Hematopoietic multipotent progenitor cell treated with erythropoietin and hydrocortisone succinate and interleukin-3 and kit ligand, for 17 days (in vitro differentiated cells): ENCODE data around the gene SLC35F1.

Experiments used
- DNase-seq: peaks from one replicate; pipeline ENCODE4 v3.0.0-alpha.2; 2015; ENCODE audit warnings: low spot score

The SLC35F1 gene

GRCh38 chr6:118200160-118200559, 293.1 kb downstream of the SLC35F1 start:
- DNase-seq = no peak

DNA sequence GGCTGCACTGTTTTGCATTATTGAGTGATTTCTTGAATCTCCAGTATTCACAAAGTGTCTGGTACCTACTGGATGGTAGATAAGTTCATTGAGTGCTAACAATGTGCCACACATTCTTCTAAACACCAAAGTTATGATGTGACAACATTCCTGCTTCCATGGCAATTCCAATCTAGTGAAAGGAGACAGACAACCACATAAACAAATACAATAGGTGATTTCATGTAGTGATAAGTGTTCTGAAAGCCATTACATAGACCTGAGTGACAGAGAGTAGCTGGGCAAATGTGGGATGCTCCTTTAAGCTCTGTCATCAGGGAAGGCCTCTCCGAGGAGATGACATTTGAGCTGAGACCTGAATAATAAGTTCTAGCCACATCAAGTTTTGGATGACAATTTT, 295.5 kb downstream of the SLC35F1 start:
- no peak for DNase-seq

DNA sequence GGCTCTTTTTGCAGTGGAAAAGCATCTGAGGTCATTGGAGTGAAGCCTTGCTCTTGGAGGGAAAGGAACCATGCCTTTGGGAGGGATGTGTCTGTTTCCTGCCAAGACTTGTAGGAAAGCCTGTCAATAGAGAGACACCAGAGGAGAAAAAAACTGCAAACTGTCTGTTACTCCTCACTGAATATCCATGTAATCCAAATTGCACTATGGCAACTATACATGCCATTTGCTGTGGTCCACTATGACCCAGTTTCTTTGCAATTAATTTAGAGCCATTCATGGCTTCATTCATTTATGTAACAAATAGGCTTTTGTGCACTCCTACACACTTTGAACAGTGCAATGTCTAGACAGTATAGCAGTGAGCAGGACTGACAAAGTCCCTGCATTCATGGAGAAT, 296.5 kb downstream of the SLC35F1 start:
- DNase-seq = no peak

DNA sequence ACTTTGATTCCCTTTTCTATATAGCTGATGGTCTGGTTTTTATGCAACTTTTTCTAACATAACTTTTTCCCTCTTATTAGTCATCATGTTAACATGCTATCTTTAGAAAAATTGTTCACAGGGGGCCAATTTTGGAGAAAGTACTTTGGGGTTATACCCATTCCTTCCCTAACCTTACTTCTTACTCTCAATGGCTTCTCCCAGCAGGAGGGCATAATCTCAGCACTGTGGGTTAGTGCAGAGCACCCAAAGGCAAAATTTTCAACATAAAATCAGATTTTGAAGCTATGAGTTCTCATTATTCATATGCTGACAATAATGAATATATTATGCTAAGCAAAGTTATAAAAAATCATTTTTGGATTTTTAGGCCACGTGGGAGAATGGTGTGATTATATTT, 299.2 kb downstream of the SLC35F1 start:
- DNase-seq = no peak

GRCh38 chr6:118207947-118208346, 300.9 kb downstream of the SLC35F1 start:
- DNase-seq = no peak

GRCh38 chr6:118212451-118213173, 305.5 kb downstream of the SLC35F1 start:
- DNase-seq = no peak

DNA sequence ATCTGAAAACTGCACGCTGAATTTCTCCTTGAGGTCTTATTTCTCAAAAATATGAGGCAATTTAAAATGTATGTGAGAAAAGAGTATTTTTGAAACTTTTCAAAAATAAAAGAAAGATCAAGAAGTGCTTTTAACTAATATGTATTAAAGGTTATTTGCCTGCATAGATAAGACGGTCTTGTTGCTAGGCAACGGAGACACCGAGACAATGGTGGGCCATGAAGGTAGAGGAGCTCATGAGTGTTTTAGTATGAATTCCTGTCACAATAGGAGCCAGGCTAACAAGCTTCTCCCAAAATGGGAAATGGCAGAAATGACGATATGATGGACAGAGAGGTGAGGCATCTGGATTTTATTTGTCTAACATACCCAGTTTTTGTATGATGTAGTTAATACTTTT, 308.2 kb downstream of the SLC35F1 start:
- no peak for DNase-seq

DNA sequence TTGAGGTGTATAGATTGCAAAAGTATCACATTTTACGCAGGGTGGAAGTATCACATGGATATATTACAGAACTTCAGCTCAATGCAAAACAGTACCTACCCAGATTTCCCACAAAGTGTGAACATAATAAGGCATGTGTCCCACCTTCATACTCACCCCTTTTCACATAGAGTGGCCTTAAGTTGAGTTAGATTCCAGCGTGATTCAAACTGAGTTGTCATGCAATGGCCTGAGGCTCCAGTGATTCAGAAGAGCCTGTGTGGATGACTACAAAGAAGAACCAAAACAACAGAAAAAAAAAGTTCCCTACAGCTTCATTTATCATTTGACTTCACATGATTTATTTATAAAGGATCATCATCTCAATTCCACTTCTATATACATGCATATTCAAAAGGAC, 309.7 kb downstream of the SLC35F1 start:
- no peak for DNase-seq

- no peak for DNase-seq
Observed at GRCh38 chr6:118218156-118218555, 311.1 kb downstream of the SLC35F1 start.

- DNase-seq = no peak
Observed at GRCh38 chr6:118220429-118221128, 313.5 kb downstream of the SLC35F1 start.

DNA sequence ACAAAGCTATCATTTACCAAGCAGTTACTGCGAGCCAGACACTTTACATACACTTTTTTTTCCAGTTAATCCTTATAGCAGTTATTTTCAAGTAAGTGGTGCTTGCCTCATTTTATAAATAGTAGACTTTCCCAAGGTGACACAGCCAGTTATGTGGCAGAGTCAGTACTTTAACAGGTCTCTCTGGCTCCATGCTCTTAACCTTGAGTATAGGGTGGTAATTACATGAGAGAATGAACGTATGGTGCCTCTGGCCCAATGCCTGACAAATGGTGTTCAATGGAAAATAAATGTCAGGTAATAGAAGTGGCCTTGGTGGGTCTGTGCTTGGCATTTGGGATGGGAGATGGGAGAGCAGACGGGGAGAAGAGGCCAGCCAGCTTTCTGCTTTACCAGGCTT, 316.3 kb downstream of the SLC35F1 start:
- DNase-seq = no peak

- DNase-seq = no peak
Observed at GRCh38 chr6:118228886-118229285, 321.8 kb downstream of the SLC35F1 start.

GRCh38 chr6:118240878-118241528, 333.9 kb downstream of the SLC35F1 start:
- DNase-seq = no peak

GRCh38 chr6:118246406-118246805, 339.3 kb downstream of the SLC35F1 start:
- no peak for DNase-seq

DNA sequence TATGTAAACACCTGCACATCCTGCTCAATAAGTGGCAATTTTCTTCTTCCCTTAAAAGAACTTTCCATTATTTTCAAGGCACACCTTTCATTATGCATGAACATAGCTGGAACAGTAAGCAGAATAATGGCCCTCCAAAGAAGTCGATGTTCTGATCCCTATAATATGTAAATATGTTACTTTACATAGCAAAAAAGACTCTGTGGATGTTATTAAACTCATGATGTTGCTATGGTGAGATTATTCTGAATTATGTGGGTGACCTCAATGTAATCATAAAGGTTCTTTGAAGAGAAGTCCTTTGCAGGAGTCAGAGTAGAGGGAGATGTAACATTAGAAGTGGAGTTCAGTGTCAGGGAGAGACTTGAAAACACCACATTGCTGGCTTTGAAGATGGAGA, 341.1 kb downstream of the SLC35F1 start:
- DNase-seq = no peak

DNA sequence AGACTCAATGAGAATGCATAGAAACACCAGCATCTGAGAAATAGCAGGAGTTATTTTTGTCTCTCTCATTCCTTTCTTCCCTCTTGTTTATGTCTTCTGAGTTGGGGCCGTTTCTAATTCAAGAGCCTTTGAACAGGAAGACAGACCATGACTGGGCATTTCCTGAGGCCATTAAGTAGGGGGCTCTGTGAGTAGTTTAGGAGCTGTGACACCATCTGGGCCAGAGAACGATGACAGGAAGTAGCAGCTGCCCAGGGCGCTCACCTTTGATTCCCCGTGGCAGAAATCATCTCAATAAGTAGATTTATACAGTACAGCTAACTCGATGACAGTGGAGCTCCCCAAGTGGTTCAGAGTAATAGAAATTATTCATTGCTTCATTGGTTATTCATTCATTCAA, 342.6 kb downstream of the SLC35F1 start:
- DNase-seq = no peak

GRCh38 chr6:118252474-118252873, 345.4 kb downstream of the SLC35F1 start:
- no peak for DNase-seq

DNA sequence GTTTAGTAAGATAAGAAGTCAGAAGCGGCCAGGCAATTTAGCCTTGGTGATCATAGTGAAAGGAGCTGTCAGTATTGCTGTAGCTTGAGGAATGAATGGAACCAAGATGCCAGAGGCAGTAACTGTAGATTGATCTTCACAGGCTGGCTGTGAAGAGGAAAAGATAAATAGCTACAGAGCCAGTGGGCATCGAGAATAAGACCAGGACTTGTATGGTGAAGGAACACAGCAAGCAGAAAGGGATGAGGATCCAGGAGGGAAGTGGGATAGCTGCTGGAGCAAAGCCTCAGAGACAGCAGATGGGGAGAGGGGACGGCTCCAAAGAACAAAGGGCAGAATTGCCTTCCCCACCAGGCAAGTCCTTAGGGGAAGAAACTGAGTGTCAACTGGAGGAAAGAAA, 346.7 kb downstream of the SLC35F1 start:
- DNase-seq = no peak

DNA sequence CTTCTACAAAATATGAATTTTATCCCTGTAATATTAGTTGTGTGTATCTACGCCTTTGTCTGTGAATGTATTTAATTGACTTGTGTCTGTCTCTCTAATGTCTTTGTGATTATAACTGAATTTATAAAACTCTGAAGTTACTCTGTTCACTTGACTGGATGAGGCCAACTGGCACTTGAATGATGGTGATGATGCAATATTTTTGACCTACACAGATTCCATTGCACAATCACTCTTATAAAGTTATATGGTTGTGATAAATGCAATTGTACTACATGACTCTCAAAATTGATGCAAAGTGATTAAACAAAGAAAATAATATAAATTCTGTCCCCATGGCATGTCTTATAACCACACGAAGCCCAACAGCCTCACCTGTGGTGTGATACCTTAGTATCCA, 353.8 kb downstream of the SLC35F1 start:
- no peak for DNase-seq

GRCh38 chr6:118263921-118264486, 356.9 kb downstream of the SLC35F1 start:
- DNase-seq = no peak

GRCh38 chr6:118269659-118270058, 362.6 kb downstream of the SLC35F1 start:
- no peak for DNase-seq

DNA sequence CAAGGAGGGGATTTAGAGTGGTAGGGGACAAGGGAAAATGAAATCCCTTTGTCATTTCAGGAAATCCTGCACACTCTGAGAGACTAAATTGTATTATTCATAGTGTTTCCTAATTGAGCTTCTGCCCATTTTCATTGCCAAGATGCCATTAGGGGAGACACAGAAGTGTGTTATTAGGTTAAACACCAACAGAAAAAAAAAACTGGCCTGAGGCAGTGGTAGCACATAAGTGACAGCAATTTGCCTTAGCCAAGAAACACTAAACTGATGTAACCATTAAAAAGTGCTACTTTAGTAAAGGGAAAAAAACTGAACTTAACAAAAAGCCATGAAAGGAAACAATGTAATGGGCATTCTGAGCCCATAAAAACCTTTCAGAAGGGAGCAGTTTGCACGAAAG, 370.6 kb downstream of the SLC35F1 start:
- no peak for DNase-seq

- no peak for DNase-seq
Observed at GRCh38 chr6:118280210-118280609, 373.1 kb downstream of the SLC35F1 start.
